Renal pelvis (tissue), 4 donors: ENCODE results near the gene FZD4. TPM values are rescaled to one million over a fixed set of nuclear protein-coding genes. Genes with fewer than 3 reads are reported as not detected.
"Not testable (repeated sequence)": the region's sequence is repeated elsewhere in the genome, so short reads cannot be mapped to it uniquely, and the experiment has no call there.

ENCODE experiments used
- DNase-seq: peaks from one replicate; pipeline ENCODE4 v3.0.0-alpha.2; 2013
- polyA plus RNA-seq, 3 donors: library from polyadenylated mRNA; unstranded; fragments of 120-200 nt; gene quantifications; one replicate each; pipeline ENCODE4 v1.2.1, GENCODE V29; 2013; ENCODE audit not compliant: insufficient read length in 3 of 3

The FZD4 gene
- polyA plus RNA-seq, 3 donors = 68.9 to 88.6 (median 81.7) TPM

GRCh38 chr11:86916330-86916729 is 38.9 kb downstream of the FZD4 start:
- no peak for DNase-seq

GRCh38 chr11:86915850-86916249 is 39.3 kb downstream of the FZD4 start:
- not testable (repeated sequence) for DNase-seq

GRCh38 chr11:86914865-86915519 is 40.2 kb downstream of the FZD4 start:
- DNase-seq = no peak

GRCh38 chr11:86912238-86912637 is 43.0 kb downstream of the FZD4 start:
- no peak for DNase-seq

GRCh38 chr11:86910592-86910991 is 44.6 kb downstream of the FZD4 start:
- no peak for DNase-seq

GRCh38 chr11:86906198-86906597 is 49.0 kb downstream of the FZD4 start:
- no peak for DNase-seq

- DNase-seq = no peak
Measured at GRCh38 chr11:86905252-86905651, 49.9 kb downstream of the FZD4 start.

GRCh38 chr11:86904001-86904400 is 51.2 kb downstream of the FZD4 start:
- DNase-seq = no peak

GRCh38 chr11:86902345-86902744 is 52.9 kb downstream of the FZD4 start:
- DNase-seq = no peak

GRCh38 chr11:86901599-86901998 is 53.6 kb downstream of the FZD4 start:
- no peak for DNase-seq

GRCh38 chr11:86900162-86900561 is 55.0 kb downstream of the FZD4 start:
- DNase-seq = no peak

- DNase-seq = no peak
Measured at GRCh38 chr11:86898689-86899088, 56.5 kb downstream of the FZD4 start.

GRCh38 chr11:86896441-86896841 is 58.8 kb downstream of the FZD4 start:
- DNase-seq = no peak

Other genes with a start within 250 kb of the FZD4 start
- gene PRSS23, start 154.9 kb downstream of the FZD4 start, polyA plus RNA-seq = 10 to 100 TPM; 88.1 to 98.8 (median 97.2) TPM
- gene TMEM135, start 82.5 kb upstream of the FZD4 start, polyA plus RNA-seq = 10 to 100 TPM; 31.7 to 33.1 (median 32.6) TPM